GM19240 (cell line): ENCODE measurements around the gene CFAP298.
"Not testable (repeated sequence)": the region's sequence is repeated elsewhere in the genome, so short reads cannot be mapped to it uniquely, and the experiment has no call there.

Experiments used
- DNase-seq: peaks from one replicate; pipeline ENCODE4 v3.0.0; 2011; ENCODE audit warnings: low spot score; ENCODE audit not compliant: insufficient read length

CFAP298 gene, protein sequence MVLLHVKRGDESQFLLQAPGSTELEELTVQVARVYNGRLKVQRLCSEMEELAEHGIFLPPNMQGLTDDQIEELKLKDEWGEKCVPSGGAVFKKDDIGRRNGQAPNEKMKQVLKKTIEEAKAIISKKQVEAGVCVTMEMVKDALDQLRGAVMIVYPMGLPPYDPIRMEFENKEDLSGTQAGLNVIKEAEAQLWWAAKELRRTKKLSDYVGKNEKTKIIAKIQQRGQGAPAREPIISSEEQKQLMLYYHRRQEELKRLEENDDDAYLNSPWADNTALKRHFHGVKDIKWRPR

DNA sequence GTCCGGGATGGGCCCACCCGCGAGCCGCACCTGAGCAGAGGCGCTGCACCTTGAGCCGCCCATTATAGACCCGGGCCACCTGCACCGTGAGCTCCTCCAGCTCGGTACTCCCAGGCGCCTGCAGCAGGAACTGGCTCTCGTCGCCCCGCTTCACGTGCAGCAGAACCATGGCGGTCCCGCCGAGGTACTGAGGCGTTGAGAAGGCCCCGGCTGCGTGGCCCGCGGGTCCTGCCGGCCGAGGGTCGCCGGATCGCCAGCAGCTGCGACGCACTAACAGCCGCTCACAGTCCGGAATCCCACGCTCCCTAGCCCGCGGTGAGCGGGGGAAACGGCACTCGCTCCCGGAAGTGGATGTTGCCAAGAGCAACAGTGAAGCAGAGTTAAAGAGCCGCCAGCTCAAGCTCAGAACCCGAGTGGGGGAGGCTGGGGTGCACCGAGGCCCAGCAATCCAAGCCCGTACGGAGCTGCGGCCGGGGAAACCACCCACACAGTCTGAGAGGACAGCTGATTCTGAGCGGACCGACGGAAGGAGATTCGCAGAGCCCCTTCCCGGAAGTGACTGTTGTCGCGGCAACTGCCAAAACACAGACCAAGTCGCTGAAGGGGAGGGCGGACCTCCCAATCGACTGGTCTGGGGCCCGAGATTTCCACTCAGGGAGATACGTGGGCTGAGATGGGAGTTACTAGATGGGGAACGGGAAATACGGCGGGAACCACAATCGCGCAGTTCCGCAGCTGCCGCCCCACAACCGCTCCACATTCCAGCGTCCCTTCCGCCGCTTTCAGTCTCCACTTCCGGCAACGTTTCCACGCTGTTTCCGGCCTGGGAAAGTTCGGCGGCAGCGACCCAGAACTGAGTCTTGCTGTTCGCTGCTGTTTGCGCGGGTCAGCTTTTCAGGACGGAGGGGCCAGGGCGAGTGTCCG lies at the start of gene CFAP298:
TSS of gene CFAP298 (minus strand) at position 303 of the 924 bp plus-strand sequence. CDS start at position 169, 134 bp downstream.
- DNase-seq, result peak; percentile 65

DNA sequence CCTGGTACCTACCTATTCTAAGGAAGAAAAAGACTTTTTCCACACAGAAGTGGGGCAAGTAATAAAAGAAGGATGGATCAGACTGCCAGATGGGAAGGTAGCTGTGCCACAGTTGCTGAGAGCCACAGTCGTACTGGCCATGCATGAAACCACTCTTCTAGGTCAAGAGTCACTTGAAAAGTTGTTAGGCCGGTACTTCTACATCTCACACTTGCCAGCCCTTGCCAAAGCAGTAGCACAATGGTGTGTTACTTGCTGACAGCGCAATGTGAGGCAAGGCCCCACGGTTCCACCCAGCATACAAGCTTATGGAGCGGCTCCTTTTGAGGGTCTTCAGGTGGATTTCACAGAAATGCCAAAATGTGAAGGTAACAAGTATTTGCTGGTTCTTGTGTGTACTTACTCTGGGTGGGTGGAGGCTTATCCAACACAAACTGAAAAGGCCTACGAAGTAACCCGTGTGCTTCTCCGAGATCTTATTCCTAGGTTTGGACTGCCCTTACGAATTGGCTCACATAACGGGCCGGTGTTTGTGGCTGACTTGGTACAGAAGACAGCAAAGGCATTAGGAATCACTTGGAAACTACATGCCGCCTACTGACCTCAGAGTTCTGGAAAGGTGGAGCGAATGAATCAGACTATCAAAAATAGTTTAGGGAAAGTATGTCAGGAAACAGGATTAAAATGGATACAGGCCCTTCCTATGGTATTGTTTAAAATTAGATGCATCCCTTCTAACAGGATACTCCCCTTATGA lies 49.0 kb upstream of the CFAP298 start:
- DNase-seq, result not testable (repeated sequence)

DNA sequence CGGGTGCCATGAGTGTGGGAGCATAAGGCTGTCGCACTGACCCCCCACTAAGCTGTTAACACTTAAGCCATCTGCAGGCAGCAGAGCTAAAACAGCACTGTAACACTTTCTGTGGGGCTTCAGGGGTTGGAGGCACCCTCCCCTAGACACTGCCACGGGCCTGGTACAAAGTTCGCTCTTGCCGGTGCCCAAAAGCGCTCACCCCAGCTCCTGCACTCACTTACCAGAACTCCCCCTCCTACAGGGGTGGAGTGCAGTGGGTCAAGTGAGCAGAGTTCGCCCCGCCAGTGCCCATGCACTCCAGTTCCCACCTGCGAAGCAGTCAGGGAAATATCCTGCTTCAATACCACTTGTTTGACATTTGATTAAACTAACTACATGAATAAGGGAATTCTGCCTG lies 46.3 kb upstream of the CFAP298 start:
- DNase-seq, result no peak

DNA sequence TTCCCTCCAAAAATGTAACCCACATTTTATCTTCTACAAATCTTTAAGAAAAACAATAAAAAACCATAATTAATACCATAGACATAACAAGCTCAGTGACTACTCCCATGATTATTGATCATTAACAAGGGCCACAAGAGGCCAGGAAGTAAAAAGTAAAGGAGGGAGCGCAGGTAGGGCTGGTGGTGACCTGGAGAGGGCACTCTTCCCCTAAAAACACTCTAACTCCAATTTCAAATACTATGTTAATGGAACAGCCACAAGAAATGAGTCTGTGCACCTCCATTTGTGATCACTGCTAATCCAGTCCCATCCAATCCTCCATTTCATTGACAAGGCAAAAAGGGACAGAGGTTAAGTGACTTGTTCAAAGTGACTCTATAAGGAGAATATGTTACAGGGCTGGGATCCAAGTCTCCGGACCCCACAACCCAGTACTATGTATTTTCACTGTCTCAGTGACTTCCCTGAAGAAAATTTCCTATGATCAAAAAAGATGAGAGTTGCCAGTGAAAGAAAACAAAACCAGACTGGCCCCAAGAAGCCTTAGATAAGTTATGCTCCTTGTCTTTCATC lies 41.2 kb upstream of the CFAP298 start:
- peak; percentile 45 for DNase-seq

DNA sequence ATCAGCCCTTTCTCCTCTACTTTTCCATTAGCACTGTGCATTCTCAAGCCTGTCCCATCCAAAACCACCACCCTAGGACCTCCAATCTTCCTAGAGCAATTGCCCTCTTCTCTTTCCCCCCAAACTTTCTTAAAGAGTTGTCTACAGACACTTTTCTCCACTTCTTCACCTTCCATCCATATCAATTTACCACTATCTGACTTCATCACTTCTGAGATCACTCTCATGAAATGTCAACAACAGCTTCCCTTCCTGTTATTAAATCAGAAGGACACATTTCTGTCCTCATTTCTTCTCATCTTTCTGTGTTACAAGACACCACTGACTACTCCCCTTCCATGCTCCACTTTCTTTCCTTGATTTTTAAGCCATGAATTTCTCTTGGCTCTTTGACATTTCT lies 36.0 kb upstream of the CFAP298 start:
- no peak for DNase-seq

DNA sequence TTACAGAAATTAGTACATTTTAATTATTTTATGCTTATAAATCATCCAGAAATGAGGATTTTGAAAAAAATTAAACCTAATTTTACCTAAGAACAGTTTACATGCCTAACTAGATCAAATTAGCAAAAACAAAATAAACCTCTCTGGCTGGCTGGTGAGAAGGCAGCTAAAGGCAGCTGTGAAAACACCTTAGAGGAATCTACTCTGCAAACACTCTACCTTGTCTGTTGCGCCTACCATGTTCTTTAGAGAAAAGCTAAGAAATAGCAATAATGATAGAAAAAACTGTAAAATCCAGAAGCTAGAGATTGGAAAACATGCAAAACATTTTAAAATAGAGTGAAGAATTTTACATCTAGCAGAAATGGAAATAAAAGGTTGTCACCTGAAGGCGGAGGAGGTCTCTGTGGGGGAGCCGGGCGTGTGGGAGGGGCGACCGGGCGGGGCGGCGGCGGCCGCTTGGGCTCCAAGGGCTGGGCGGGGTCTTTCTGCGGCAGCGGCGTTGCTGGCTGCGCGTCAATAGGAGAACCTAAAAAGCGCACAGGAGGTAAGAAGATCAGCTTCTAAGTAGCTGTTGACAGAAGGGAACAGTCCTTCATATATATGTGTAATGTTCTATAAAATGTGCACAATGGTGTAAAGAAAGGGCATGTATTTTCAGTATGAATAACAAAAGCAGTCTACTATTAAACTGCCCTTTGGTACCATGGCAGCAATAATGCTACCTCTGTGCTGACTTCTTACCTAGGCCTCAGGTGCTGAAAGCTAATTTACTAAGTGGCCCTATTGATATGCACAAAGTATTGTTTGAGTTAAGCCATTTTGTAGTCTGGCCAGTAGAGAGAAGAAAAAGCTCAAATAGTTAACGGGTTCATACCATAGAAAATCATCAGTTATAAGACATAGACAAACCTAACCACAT lies 33.3 kb upstream of the CFAP298 start:
- no peak for DNase-seq

DNA sequence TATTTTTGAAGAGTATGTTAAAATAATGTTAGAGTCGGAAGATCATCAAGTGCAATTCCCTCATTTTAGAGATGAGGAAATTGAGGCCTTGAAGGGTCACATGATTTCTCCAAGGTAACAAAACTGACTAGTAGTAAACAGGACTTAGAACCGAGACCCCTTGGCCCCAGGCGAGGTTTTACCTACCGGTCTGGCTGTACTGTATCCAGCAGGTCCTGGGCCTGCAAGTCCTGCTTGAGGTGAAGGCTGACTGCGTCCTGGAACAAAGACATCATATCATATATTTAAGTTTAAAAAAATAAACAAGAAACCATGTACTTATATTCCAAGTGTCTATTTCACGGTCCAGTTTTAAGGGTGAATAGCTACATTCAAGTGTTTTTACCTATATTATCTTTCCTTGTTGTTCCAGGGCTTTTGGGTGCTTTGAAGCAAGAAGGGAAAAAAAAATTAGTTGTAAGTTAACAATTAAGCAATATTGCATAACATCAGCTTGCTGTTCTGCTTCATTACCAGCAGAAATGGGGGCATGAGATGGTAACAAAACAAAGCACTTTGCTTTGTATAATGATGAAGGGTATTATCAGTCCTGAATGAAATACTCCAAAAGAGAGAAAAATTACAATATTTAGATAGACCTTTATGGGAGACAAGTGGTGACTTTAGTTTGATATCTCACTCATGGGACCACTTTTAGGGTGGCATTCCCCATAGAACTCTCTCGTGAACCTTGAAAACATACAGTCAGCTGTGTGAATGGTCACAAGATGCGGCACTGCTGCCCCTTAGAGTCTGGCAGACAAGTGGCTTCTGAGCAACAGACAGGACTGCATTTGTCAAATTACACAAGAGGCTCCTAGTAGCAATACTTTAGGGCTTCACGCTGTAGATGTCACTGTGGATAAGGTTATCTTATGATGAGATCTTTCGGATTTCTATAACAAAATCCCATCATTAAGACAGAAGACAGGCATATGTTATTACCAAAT lies 29.8 kb upstream of the CFAP298 start:
- DNase-seq, result no peak

DNA sequence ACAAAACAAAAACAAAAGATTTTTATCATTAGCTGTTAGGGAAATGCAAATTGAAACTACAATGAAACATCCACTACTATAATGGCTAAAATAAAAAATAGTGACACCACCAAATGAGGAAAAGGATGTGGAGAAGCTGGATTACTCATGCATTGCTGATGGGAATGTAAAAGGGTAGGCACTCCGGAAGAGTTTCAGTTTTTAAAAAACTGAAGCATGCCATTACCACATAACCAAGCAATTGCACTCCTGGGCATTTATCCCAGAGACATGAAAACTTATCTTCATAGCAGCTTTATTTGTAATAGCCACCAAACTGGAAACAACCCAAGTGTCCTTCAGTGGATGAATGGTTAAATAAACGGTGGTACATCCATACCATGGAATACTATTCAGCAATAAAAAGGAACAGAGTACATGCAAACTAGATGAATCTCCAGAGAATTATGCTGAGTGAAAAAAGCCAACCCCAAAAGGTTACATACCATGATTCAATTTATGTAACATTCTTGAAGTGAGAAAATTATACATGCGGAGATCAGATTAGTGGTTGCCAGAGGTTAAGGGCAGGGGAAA lies 14.5 kb upstream of the CFAP298 start:
- DNase-seq, result no peak

DNA sequence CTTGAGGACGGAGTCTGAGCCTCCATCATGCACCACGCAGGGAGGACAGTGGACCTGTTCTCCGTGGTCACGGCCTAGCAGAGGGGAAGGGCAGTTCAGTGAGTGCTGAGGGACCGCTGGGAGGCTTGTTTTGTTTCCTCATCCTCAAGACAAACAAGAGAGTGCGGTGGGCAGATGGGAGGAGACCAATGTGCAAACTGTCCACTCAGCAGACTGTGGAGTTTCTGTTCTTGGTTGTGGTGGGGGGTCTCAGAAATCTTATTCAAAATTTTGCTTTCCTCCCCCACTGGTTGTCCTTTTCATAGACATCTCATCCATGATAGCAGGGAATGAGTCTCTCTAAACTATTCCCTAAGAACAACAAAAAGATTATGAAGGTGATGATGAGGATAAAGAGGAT lies 6.0 kb upstream of the CFAP298 start:
- not testable (repeated sequence) for DNase-seq

DNA sequence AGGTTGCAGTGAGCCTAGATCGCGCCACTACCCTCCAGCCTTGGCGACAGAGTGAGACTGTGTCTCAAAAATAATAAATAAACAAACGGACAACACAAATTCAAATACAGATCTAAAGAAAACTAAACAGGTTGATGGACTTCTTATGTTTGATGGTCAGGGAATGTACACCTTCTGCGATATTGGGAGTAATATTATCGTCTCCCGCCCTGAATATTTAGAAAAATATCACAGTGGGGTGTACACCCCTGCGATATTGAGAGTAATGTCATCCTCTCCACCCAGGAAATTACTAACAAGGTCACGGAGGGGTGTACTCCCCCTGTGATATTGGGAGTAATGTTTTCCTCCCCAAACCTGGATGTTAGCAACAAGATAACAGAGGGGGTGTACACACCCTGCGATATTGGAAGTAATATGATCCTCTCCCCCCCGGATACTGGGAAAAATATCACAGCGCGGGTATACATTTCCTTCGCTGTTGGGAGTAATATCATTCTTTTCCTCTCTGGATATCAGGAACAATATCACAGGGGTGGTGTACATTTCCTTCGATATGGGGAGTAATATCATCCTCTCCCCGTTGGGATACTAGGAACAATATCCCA lies 1.4 kb upstream of the CFAP298 start:
- no peak for DNase-seq

DNA sequence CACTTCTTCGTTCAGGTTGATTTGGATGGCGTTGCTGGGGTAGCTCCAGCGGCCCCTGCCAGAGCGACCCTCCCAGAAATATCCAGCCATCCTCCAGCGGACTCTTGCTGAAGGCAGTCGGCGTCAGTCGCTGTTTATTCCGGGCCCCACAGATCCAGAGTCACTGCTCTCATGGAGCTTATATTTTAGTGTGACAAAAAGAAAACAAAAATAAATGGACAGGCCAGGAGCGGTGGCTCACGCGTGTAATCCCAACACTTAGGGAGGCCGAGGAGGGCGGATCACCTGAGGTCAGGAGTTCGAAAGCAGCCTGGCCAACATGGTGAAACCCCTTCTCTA lies 791 bp upstream of the CFAP298 start:
- no peak for DNase-seq

DNA sequence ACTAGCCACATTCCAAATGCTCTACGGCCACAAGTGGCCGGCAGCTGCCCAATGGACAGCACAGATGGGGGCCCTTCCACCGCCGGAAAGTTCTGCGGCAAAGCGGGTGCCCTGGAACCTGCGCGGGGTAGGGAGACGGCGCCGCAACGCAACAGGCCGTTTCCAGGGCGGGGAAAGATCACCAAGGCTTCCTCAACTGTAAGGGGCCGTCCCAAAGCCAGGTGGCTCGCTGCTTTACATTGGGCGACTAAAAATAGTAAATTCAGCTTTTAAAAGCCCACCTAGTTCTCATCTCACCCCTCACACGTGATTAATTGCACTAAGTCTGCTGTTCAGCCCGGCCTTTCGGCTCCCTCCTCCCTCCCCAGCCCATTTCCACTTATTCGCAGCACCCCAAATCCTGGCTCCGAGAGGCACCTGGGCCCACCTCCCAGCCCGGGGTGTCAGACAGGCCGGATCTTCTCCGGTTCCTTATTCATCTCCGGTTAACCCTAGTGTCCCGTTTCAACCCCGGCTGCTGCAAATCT lies 643 bp downstream of the CFAP298 start:
- peak; percentile 24 for DNase-seq

DNA sequence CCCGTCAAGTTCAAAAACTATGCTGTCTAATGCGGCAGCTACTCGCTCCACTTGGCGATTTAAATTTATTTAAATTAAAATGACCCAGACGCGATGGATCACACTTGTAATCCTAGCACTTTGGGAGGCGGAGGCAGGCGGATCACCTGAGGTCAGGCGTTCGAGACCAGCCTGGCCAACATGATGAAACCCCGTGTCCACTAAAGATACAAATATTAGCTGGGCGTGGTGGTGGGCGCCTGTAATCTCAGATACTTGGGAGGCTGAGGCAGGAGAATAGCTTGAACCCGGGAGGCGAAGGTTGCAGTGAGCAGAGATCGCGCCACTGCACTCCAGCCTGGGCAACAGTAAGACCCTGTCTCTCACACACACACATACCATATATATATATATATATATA lies 1.2 kb downstream of the CFAP298 start:
- DNase-seq, result not testable (repeated sequence)

DNA sequence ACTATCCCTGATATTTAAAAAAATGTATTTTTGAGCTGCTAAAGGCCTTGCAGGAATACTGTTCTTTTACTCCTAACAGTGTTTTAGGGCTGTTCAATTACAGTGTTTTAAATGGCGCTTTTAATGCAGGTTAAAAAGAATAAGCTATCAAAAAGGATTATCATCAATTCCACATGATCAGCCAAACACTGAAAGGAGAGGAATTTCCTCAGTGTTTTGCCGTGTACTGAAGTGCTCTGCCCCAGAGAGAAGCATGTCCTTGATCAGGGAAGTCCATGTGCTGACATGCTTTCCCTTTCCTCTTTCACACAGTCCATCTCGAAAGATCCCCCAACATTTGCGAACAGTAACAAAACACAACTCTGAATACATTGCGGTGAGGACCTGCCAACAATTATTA lies 3.3 kb downstream of the CFAP298 start:
- DNase-seq, result no peak

DNA sequence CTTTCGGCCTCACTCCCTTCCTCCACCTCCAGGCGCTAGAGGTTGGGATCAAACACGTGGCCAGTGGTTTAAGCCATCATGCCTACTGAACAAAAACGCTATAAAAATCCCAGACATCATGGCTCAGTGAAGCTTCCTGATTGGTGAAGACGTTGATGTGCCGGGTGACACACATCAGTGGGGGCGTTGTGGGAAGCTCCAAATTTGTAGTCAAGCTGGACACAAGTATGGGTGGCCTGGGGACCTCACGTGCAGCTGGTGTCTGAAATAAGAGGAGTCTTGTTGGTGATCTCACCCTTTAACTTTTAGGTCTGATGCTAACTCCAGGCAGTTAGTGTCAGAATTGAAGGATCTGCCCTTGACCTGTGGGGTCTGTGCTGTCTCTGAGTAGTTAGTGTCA lies 6.7 kb downstream of the CFAP298 start:
- no peak for DNase-seq

DNA sequence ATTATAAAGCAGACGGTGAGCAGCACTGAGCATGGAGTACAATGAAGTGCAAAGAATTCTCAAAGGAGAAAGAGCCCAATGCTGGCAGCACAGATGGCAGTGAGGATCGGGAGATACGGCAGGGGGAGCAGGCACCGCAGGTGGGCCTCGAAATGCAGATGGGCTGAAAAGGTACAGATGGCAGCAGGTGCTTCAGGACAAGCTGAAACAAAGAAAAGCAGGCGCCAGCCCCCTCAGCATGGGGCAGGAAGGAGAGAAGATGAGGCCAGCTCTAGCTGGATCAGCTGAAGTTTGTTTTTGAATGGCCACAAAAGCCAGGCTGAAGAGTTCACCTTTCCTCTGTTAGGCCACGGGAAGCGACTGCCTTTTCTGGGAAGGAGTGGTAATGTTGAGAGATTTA lies 7.7 kb downstream of the CFAP298 start:
- no peak for DNase-seq

DNA sequence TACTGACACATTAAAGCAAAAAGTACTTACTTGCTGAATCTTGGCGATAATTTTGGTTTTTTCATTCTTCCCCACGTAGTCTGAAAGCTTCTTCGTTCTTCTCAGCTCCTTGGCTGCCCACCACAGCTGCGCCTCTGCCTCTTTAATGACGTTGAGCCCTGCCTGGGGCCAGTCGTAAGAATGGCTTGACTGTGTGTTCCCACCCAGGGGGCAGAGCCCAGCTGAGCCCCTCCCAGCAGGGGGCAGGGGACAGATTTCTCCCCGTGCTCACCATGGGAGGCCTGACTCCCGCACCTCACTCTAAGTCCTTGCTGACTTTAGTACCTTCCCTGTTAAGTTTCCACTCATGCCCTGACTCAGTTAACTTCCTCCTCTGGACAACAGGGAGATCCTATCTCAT lies 9.0 kb downstream of the CFAP298 start:
- DNase-seq, result no peak

DNA sequence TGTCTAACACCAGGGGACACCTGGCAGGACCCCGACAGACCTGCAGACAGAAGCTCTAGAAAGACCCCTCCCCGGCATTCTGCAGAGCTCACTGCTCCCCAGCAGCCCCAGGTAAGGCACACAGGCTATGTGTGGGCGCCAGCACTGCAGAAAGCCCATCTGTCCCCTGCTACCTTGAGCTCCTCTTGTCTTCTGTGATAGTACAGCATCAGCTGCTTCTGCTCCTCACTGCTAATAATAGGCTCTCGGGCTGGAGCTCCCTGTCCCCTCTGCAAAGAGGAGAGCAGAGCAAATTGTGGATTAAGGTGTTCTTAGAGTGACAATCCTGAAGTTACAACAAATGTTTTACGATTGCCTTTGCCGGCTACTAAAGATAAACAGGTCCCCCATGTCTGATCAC lies 10.1 kb downstream of the CFAP298 start:
- no peak for DNase-seq
